ENCODE data around the gene MTCL1.

GRCh38 chr18:8839281-8839680 lies 133.9 kb downstream of the MTCL1 start:
- TF ChIP-seq CTCF (IDR thresholded peaks at IDR 0.05 in 8 of 11, conservative IDR thresholded peaks at IDR 0.05 in 3 of 11) (no peak), POLR2AphosphoS5 (IDR thresholded peaks at IDR 0.05) (no peak)
